GM03348 (cell line): Measurements from ENCODE around the gene FAM111A.

Source experiments
- DNase-seq: peaks from one replicate; pipeline ENCODE4 v3.0.0; 2012; ENCODE audit warnings: low spot score

The FAM111A gene

DNA sequence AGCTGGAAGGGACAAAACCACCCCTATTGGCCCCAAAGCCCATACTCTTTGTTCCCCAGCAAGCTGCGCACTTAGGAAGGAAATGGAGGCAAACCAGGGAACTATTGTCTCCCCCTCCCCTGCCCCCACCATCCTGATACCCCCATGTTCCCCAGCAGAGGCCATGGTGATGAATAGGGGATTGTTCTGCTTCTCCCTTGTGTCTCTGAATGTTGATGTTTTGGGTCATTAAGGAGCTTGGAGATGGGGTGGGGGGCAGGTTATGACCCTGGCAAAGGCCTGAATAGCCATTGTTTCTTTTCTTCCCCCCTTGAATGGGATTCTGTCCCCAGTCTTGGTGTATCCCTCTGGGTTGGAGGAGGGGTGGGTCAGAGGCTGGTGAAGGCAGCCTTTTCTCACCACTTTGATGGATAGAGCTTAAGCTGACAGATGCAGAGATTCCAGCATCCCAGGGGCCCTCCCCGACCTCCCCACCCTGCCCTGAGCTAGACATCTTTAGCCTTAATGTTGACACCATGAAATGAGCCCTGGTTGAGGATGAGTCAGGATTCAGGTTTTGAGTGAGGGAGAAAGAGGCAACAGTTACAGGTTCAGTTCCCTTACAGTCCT is 37.6 kb downstream of the FAM111A start:
- no peak for DNase-seq

DNA sequence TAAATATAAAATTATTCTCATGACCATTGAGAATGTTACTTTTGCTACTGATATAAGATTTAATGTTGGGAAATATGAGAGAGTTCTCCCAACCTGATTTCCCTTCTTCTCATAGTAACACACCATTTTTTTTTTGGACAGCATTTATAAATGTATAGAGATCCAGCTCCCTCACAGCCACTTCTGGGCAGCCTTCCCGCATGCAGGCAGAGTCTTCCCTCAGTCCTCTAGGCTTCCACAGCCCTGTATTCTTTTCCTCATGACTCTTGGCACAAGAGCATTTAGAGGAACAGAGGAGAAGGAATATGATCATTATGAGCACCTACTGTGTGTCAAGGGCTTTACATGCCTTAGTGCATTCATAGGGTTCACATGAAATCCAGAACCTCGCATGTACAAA is 38.3 kb downstream of the FAM111A start:
- DNase-seq = no peak

DNA sequence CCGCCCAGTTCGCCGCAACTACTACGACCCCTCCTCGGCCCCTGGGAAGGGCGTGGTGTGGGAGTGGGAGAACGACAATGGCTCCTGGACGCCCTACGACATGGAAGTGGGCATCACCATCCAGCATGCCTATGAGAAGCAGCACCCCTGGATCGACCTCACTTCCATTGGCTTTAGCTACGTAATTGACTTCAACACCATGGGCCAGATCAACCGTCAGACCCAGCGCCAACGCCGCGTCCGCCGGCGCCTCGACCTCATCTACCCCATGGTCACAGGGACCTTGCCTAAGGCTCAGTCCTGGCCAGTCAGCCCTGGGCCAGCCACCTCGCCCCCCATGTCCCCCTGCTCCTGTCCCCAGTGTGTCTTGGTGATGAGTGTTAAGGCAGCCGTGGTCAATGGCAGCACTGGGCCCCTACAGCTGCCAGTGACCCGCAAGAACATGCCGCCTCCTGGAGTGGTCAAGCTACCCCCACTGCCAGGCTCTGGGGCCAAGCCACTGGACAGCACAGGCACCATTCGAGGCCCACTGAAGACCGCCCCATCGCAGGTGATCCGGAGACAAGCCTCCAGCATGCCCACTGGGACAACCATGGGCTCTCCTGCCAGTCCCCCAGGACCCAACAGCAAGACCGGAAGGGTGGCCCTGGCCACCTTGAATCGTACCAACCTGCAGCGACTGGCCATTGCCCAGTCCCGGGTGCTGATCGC is 39.2 kb downstream of the FAM111A start:
- no peak for DNase-seq

DNA sequence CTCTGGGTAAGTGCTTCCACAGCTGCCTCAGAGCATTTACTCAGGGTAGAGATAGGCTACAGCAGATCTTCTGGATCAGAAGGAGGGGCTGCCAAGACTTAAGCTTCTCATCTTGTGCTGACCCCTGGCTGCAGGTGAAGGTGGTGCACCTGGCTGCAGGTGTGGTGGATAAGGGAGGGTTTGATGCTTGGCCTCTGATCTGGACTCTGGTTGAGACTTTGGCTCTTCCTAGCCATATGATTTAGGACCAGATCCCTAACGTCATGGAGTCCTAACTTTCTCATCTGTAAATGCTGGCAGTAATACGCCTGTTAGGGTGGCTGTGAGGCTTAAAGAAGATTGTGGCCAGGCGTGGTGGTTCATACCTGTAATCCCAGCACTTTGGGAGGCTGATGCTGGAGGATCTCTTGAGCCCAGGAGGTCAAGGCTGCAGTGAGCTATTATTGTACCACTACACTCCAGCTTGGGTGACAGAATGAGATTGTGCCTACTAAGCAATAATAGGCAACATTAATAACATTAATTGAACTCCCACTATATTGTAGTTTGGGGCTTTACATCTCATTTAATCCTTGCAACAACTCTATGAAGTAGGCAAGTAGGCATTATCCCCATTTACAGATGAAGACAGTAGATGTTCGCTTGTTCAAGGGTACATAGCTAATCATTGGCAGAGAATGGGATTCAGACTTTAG is 39.9 kb downstream of the FAM111A start:
- DNase-seq = no peak

DNA sequence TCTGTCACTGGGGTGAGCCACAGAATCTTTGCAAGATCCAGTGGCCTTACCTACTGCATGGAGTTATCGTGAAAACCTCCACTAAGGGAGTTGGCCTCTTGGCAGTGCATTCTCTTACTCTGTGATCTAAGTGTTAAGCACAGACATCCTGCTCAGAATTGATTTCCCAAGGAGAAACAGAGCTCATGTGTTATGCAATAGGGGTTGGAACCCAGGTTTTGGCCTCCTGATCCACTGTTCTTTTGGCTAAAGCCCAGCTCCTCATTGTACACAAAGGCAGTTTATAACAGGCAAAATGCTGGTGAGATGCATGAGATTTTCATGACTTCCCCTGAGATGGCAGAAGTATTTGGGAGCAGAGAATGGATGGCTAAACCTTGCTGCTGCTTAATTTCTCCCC is 41.1 kb downstream of the FAM111A start:
- no peak for DNase-seq

DNA sequence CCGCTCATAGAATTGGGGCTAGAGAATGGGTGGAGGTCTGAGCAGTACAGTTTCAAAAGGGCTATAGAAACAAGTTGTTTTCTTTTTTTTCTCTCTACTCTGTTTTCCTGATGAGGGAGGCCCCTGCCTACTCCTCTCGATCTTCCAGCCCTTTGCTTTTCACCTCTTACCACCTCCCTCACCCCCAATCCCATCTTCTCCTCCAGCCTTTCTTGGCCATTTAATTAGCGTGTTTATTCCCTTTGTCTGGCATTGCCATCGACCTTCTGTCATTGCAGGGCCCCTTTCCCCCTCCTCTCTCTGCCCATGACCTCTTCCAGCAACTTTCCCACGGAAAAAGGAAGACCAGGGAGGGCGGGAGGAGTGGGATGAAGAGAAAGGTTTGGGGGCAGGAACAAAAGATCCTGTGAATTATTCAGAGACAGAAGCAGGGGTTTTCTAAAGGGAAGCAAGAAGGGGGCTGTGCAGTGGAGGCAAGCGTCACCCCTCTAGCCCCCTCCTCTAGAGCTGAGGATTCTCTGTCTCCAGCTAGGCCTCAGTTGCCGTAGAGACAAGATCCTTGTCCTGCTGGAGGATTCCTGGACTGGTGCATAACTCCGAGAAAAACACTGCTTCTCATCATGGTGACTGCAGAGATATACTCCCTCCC is 42.2 kb downstream of the FAM111A start:
- no peak for DNase-seq

DNA sequence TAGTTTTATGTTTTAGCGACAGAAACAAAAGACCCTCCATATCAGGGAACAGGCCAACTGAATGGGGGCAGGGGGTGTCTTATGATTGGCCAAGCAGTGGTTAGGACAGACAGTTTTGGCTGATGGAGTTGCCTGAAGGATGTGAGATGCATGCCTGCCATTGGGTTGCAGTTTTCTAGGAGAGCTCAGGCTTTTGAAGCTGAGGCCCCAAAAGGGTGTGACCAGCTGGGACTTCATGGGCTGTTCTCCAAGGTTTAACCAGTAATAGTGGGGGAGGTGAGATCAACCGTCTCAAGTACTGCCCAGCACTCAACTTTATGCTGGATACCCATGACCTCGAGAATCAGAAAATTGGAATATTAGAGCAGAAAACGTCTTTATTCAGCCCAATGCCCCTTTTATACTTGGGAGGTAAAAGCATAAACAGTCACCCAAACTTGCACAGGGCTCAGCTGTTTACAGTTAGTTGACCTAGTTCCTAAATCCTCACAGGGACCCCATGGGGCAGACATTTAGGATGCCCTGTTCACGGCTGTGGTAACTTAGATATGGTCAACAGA is 42.8 kb downstream of the FAM111A start:
- no peak for DNase-seq

DNA sequence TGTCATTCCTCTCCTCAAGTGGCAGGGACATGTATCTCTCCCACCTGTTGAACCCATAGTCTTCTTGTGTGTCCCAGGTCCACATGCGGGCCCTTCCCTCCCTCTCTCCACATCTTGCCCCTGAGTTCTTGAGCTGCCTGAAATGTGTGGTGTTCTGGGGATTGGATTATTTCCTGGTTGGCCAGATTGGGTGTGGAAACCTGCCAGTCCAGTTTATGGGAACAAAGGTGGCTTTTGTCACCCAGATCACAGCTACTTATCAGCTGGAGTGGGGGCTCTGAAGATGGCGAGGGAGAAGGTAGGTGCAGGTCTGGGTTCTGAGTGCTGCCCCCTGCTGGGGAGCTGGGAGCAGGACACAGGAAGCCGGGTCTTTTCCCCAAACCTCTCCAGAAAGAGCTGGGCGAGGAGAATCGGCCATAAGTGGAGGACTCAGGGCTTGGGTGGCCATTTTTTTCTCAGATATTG is 43.5 kb downstream of the FAM111A start:
- DNase-seq = peak; percentile 47

DNA sequence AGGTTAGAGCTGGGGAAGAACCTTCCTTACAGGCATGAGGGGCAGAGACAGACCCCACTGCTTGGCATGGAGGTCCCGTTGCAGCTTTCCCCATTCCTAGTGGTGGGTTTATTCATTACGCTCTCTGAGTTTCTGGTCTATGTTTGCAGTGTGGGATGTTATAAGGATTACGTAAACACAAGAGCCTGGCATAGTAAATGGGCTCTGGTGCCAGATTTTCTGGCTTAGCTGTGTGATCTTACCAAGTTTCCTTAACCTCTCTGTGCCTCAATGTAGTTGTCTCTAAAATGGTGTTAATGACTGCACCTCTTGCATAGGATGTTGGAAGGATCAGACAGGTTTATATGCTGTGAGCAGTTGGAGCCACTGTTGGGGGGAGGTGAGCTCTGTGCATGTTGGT is 44.4 kb downstream of the FAM111A start:
- DNase-seq = no peak

DNA sequence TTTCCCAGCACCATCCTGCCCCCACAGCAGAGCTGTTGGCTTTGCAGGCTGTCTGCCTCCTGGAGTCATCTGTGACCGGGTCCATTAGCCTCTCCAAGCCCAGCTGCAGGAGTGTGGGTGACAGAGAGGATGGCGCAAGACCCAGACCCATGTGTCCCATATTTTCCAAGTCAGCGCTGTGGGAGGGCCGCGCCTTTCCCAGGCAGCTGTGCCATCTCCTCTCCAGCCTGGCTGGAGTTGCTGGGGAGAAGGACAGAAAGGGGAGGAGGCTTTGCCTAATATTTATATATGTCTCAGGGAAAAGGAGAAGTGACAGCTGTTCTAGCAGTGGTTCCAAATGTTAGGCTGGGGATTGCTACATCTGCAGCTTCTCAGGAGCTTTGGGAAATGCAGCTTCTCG is 44.9 kb downstream of the FAM111A start:
- peak; percentile 30 for DNase-seq

DNA sequence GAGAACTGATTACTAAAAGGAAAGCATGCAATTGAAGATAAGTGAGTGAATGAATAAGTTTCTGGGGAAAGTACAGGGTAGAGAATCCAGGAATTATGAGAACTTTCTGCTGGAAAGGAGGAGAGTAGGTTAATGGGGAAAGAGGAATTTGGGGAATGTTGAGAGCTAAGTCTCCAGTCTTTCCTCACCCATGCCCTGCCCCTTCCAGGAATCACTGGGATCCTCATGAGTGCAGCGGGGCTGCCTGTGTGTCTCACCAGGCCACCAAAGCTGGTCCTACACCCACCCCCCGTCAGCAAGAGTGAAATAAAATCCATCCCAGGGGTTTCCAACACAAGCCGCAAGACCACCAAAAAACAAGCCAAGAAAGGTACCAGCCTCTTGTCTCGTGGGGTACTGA is 46.3 kb downstream of the FAM111A start:
- peak; percentile 19 for DNase-seq

DNA sequence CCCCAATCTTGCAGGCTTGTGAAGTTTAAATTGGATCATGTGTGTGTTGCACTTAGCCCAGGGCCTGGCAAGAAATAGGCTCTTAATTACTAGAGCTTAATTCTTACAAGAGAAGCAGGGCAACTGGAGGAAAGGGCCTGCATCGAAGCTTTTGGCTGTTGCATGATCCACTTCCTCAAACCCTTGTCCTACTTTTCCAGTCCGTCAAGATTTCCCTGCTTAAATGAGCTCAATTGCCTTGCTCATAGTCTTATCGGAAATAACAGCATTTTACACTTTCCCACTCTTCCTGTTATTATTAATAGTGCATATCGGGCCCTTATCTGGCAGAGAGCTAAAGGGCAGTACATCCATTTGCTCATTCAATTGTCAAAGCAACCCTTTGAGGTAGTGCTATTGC is 47.3 kb downstream of the FAM111A start:
- no peak for DNase-seq

DNA sequence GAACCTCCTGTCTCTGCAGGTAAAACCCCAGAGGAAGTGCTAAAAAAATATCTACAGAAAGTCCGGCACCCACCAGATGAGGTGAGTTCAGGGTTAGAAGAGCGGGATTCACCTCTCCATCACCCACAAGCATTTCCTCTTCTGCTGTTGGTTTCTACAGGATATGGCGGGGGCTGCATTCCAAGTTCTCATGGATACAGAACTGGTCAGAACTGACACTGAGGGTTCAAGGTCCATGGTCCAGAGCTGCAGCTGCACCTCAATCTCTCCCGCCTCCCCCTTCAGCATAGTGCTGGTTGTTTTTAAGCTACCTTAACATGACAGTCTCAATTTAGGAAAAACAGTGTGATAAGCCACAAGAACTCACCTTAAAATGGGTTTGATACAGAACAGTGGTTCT is 48.4 kb downstream of the FAM111A start:
- DNase-seq = no peak

DNA sequence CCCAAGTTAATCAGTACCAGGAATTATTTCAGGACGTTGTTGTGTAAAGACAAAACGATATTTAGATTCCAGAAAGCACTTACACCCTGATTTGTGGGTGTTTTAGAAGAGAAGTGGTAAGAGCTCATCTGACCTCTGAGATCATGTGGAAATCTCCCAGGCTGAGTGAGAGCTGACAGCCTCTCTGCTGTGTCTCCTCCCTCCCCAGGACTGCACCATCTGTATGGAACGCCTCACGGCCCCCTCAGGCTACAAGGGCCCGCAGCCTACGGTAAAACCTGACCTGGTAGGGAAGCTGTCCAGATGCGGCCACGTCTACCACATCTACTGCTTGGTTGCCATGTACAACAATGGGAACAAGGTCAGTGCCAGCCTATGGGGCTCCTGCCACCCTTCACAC is 49.2 kb downstream of the FAM111A start:
- DNase-seq = no peak

DNA sequence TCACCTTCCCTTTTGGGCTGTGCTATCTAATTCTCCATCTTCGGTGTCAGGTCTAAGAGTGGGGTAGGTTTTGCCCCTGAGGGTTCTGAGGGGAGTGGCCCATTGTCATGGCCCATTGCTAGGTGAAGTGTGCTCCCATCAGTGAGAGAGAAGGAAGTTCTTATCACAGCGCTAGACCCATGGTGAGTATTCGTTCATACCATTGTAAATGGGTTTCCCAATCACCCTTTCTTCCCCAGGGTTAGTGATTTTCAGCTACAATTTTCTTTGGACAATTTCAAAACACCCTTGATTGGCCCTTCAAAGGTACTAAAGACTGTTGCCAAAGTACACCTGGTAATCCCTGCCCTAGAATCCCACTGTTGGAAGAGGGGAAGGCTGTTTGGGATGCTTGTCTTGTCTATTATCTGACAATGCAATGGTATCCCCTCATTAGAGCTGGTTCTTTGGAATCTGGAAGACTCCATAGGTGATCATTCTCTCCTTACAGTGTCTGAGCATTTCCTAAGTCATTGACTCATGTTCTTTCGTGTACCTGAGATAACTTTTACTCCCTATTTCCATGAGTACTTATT is 49.9 kb downstream of the FAM111A start:
- no peak for DNase-seq

DNA sequence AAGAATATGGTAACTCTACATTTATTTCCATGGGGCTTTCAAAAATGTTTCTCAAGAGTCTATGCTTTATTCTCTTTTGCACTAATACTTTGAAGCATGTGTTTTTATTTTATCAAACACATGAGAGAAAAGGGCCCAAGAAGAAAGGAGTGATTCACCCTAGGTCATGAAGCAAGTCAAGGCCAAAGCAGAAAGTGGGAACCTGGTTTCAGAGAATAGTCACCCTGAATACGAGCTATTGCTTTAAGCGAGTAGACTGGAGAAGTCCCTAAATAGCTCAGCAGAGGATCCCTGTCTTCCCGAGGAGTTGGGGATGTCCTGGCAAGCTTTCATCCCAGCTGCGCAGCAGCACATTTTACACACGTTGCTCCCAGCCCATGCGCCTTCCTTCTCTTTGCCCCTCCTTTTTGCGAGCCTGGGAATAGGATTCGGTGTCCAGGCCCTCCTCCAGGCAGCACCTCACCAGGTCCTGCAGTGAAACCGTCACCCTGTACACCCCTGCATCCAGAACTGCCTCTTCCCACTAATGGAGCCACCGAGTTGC is 51.0 kb downstream of the FAM111A start:
- DNase-seq = no peak

DNA sequence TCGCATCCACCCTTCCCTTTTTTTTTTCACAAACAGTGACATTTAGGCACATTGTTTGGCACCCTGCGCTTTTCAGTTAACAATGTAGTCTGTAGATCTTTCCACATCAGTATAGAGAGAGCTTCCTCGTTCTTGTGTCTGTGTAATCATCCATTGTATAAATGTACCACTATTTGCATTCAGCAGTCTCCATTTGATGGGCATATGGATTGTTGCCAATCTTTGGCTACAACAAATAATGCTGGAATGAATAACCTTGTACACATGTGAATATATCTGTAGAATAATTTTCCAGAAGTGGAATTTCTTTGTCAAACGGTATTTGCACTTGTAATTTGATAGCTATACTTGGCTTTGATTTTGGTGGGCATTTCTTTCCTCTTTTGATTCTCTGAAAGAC is 52.9 kb downstream of the FAM111A start:
- no peak for DNase-seq

DNA sequence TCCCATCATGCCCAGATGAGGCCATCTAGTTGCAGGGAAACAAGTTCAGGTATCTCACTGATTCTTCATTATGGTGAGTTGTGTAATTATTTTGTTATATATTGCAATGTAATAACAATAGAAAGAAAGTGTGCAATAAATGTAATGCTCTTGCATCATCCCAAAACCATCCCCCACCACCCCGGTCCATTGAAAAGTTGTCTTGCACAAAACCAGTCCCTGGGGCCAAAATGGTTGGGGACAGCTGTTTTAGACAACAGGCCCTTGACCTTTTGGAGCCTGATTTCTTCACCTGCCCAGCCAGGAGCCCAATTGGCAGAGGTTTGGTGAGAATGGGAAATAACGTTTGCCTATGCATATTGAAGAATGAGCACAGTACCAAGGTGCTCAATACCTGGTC is 54.1 kb downstream of the FAM111A start:
- no peak for DNase-seq

DNA sequence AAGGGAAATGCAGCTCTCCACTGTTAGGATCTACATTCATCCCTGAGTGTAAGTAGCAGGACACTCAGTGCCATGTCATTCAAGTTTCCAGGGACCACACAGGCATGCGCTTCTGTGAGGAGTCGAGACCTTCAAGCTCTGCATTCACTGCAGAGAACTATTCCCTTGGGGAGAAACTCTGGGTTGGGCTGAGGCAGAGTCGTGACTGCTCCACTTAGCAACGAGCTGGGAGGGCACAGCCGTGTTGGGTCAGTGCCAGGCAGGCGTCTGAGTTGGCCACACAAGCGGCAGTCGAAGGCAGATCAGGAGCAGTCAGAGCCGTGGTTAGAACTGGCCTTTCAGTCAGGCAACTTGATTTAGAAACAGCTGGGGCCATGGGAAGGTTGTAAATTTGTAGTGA is 55.3 kb downstream of the FAM111A start:
- DNase-seq = peak; percentile 45

DNA sequence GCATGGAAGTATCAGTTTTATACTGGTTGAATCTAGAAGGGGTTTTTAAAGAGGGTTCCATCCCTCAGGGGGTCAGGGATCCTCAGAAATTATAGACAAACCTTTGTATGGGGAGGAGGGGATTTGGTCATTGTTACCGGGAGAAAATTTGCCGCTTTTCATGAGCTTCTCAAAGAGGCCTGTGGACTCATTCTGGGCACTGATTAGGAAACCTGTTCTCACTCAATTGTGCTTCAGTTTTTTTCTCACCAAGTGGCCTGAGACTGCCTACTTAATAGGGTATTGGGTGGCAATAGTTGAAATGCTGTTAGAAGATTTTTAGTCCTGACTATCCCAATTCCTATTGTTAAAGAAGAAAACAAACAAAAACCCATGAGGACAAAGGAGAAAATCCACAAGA is 56.1 kb downstream of the FAM111A start:
- no peak for DNase-seq

DNA sequence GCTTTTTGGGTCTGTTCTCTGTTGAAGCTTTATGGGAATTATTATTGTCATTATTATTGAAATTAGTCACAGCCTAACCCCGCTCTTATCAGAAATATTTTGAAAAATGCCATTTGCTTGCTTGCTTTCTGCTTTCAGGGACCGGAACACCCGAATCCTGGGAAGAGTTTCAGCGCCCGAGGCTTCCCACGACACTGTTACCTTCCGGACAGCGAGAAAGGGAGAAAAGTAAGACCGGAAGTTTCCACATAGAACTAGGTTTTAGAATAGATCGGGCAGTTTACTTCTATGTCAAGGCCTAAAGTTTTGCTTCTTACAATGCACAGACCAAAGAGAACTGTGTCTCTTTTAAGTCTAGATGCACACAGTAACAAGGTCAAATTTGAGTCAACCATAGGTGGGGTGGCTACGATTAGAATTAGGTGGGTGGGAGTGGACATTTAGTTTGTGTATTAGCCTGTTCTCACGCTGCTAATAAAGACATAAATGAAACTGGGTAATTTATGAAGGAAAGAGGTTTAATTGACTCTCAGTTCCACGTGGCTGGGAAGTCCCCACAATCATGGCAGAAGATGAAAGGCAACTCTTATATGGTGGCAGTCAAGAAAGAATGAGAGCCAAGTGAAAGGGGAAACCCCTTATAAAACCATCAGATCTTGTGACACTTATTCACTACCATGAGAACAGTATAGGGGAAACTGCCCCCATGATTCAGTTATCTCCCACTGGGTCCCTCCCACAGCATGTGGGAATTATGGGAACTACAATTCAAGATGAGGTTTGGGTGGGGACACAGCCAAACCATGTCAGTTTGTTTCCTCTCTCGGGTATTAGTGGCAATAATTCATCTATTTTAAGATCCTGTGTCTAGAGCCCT is 57.1 kb downstream of the FAM111A start:
- DNase-seq = no peak
